ENCODE data around the gene NANOG.

GRCh38 chr12:7751394-7751793 is 37.8 kb upstream of the NANOG start:
- TF ChIP-seq CTCF (IDR thresholded peaks at IDR 0.05): no peak
- TF ChIP-seq POLR2A (IDR thresholded peaks at IDR 0.05): no peak

All from body of pancreas (tissue), 4 donors.